H9 (cell line): ENCODE data around the gene DENND11. TPM values are rescaled to one million over a fixed set of nuclear protein-coding genes. Genes with fewer than 3 reads are reported as not detected.

Source experiments
- DNase-seq: peaks from one replicate; pipeline ENCODE4 v3.0.0-alpha.2; 2017
- H2AFZ ChIP-seq: one replicate; pipeline ENCODE4 v1.6.1; 2013; ENCODE audit warnings: mild to moderate bottlenecking, low read length, control low read depth, moderate library complexity
- H2AK5ac ChIP-seq: 2 replicates; pipeline ENCODE4 v1.6.1; 2013; ENCODE audit warnings: low read length, control low read depth, mixed read lengths; ENCODE audit not compliant: insufficient read length
- H2BK120ac ChIP-seq: one replicate; pipeline ENCODE4 v1.6.1; 2013; ENCODE audit warnings: low read depth, mild to moderate bottlenecking, low read length, control low read depth, inconsistent platforms; ENCODE audit not compliant: poor library complexity, severe bottlenecking
- H2BK12ac ChIP-seq: 2 replicates; pipeline ENCODE4 v1.6.1; 2013; ENCODE audit warnings: low read length, control low read depth, mixed read lengths, low read depth; ENCODE audit not compliant: insufficient read length
- H2BK15ac ChIP-seq: 2 replicates; pipeline ENCODE4 v1.6.1; 2013; ENCODE audit warnings: low read depth, low read length, control low read depth
- H2BK20ac ChIP-seq: one replicate; pipeline ENCODE4 v1.6.1; 2013; ENCODE audit warnings: low read depth, mild to moderate bottlenecking, low read length, control low read depth, inconsistent platforms; ENCODE audit not compliant: poor library complexity, severe bottlenecking
- H2BK5ac ChIP-seq: 2 replicates; pipeline ENCODE4 v1.6.1; 2013; ENCODE audit warnings: low read length, control low read depth, mixed read lengths; ENCODE audit not compliant: insufficient read length
- H3K14ac ChIP-seq: 2 replicates; pipeline ENCODE4 v1.6.1; 2013; ENCODE audit warnings: low read length, control low read depth; ENCODE audit not compliant: insufficient read depth
- H3K18ac ChIP-seq: 2 replicates; pipeline ENCODE4 v1.6.1; 2013; ENCODE audit warnings: low read depth, mild to moderate bottlenecking, mixed read lengths, low read length, control low read depth; ENCODE audit not compliant: insufficient read length
- H3K23ac ChIP-seq: 2 replicates; pipeline ENCODE4 v1.6.1; 2013; ENCODE audit warnings: low read length, control low read depth, mixed read lengths, low read depth; ENCODE audit not compliant: insufficient read length
- H3K23me2 ChIP-seq: 2 replicates; pipeline ENCODE4 v1.6.1; 2013; ENCODE audit warnings: low read depth, mild to moderate bottlenecking, mixed read lengths, low read length, control low read depth; ENCODE audit not compliant: insufficient read length, poor library complexity, severe bottlenecking
- H3K27ac ChIP-seq: 2 replicates; pipeline ENCODE4 v1.5.1; 2013; ENCODE audit warnings: low read length, control low read depth, mixed read lengths, low read depth; ENCODE audit not compliant: insufficient read length
- H3K27me3 ChIP-seq: 2 replicates; pipeline ENCODE4 v1.6.1; 2013; ENCODE audit warnings: low read length, control low read depth, inconsistent platforms; ENCODE audit not compliant: insufficient read depth
- H3K4ac ChIP-seq: 2 replicates; pipeline ENCODE4 v1.6.1; 2013; ENCODE audit warnings: low read depth, mild to moderate bottlenecking, control low read depth, inconsistent platforms, low read length, moderate library complexity
- H3K4me1 ChIP-seq: 2 replicates; pipeline ENCODE4 v1.6.1; 2013; ENCODE audit warnings: low read length, control low read depth, inconsistent platforms; ENCODE audit not compliant: insufficient read depth
- H3K4me2 ChIP-seq: 2 replicates; pipeline ENCODE4 v1.6.1; 2013; ENCODE audit warnings: low read length, control low read depth, mixed read lengths; ENCODE audit not compliant: insufficient read length, insufficient read depth
- H3K56ac ChIP-seq: 2 replicates; pipeline ENCODE4 v1.6.1; 2013; ENCODE audit warnings: low read depth, mild to moderate bottlenecking, mixed read lengths, low read length, control low read depth; ENCODE audit not compliant: insufficient read length
- H3K79me1 ChIP-seq: 2 replicates; pipeline ENCODE4 v1.6.1; 2013; ENCODE audit warnings: low read depth, mild to moderate bottlenecking, moderate library complexity, low read length, control low read depth, inconsistent platforms; ENCODE audit not compliant: insufficient read depth, poor library complexity, severe bottlenecking
- H3K79me2 ChIP-seq: 2 replicates; pipeline ENCODE4 v1.6.1; 2013; ENCODE audit warnings: low read length, control low read depth, inconsistent platforms; ENCODE audit not compliant: insufficient read depth
- H3K9ac ChIP-seq: 2 replicates; pipeline ENCODE4 v1.6.1; 2013; ENCODE audit warnings: low read length, control low read depth, mixed read lengths; ENCODE audit not compliant: insufficient read length; ENCODE audit errors: extremely low read depth
- H3K9me3 ChIP-seq: one replicate; pipeline ENCODE4 v1.6.1; 2013; ENCODE audit warnings: low read depth, low read length, inconsistent platforms; ENCODE audit not compliant: control insufficient read depth
- H3T11ph ChIP-seq: one replicate; pipeline ENCODE4 v1.6.1; 2013; ENCODE audit warnings: mild to moderate bottlenecking, low read length, control low read depth, inconsistent platforms
- H4K20me1 ChIP-seq: one replicate; pipeline ENCODE4 v1.6.1; 2013; ENCODE audit not compliant: control insufficient read depth, insufficient read length, insufficient read depth
- H4K5ac ChIP-seq: 2 replicates; pipeline ENCODE4 v1.6.1; 2013; ENCODE audit warnings: low read depth, mild to moderate bottlenecking, mixed read lengths, low read length, control low read depth; ENCODE audit not compliant: insufficient read length
- H4K8ac ChIP-seq: replicated peaks from 2 replicates; pipeline ENCODE4 v1.6.1; 2013; ENCODE audit warnings: low read length, control low read depth, mixed read lengths, low read depth; ENCODE audit not compliant: insufficient read length
- H4K91ac ChIP-seq: 2 replicates; pipeline ENCODE4 v1.6.1; 2013; ENCODE audit warnings: low read depth, mild to moderate bottlenecking, moderate library complexity, mixed read lengths, low read length, control low read depth; ENCODE audit not compliant: insufficient read length
- H3K27ac Mint-ChIP-seq, 3 experiments: 2 replicates in 2 of 3; 3 replicates in 1 of 3; pipeline ENCODE4 v1.8.0; 2020 to 2021; ENCODE audit warnings: mixed read lengths in 3 of 3, mild to moderate bottlenecking in 1 of 3, moderate library complexity in 1 of 3
- H3K27me3 Mint-ChIP-seq: 2 replicates; pipeline ENCODE4 v1.8.0; 2021; ENCODE audit warnings: low read depth, mild to moderate bottlenecking, moderate library complexity, mixed read lengths
- H3K36me3 Mint-ChIP-seq, 3 experiments: 2 replicates in 2 of 3; 3 replicates in 1 of 3; pipeline ENCODE4 v1.8.0; 2020 to 2021; ENCODE audit warnings: low read depth in 3 of 3, mixed read lengths in 3 of 3; ENCODE audit not compliant: insufficient read depth in 1 of 3
- H3K4me1 Mint-ChIP-seq, 2 experiments: 2 replicates each; pipeline ENCODE4 v1.8.0; 2020; ENCODE audit warnings: mixed read lengths in 2 of 2
- H3K4me3 Mint-ChIP-seq, 2 experiments: 2 replicates in 1 of 2; 3 replicates in 1 of 2; pipeline ENCODE4 v1.8.0; 2020 to 2021; ENCODE audit warnings: mild to moderate bottlenecking in 2 of 2, mixed read lengths in 2 of 2, moderate library complexity in 1 of 2
- H3K9me3 Mint-ChIP-seq, 2 experiments: 2 replicates in 1 of 2; 3 replicates in 1 of 2; pipeline ENCODE4 v1.8.0; 2020; ENCODE audit warnings: mild to moderate bottlenecking in 2 of 2, mixed read lengths in 2 of 2, moderate library complexity in 1 of 2
- WGBS: extraction: QIAGEN DNeasy Blood & Tissue Kit; methylation state at CpG from one replicate; pipeline ENCODE4 v1.1.7; 2013; ENCODE audit warnings: missing lambda C conversion rate, low lambda C conversion rate, mixed read lengths; ENCODE audit not compliant: insufficient read length; ENCODE audit errors: extremely low coverage; 5-methylcytosine and 5-hydroxymethylcytosine counted together
- total RNA-seq: library from RNA; stranded (reverse); gene quantifications from 2 replicates; pipeline ENCODE4 v1.2.1, GENCODE V29; 2021
- TF ChIP-seq, protein P1 (sequence below): fragments of 200-600 bp; sonication (generic); conservative IDR thresholded peaks from 3 replicates; pipeline ENCODE4 v1.8.0; 2021; ENCODE audit warnings: antibody characterized with exemption, mild to moderate bottlenecking

DENND11 gene
- total RNA-seq, 1 experiment from 2014 or later, result 21.9 TPM

GRCh38 chr7:141698247-141699015 is 3.5 kb downstream of the DENND11 start:
- Mint-ChIP-seq H3K4me3 (no peak overlapping the region; a peak in 1 of 5 replicates), H3K27ac (peak overlapping the region in 1 of 3 experiments; percentile 16; a peak in 3 of 7 replicates), H3K9me3 (no peaks in the 10 kb centered on the region), H3K27me3 (peaks cover 12% of the 10 kb centered on the region), H3K4me1 (peaks cover 60 to 66% of the 10 kb centered on the region in 2 experiments), H3K36me3 (0 out of 7 replicates have a peak, but pooled peaks cover 0 to 3% (median 0%) of the 10 kb centered on the region in 3 experiments)
- no peak overlapping the region for H2BK5ac ChIP-seq
- no peaks in the 10 kb centered on the region for H3K79me2 ChIP-seq
- H3K23me2 ChIP-seq, result peaks cover 5% of the 10 kb centered on the region
- TF ChIP-seq, protein P1, sequence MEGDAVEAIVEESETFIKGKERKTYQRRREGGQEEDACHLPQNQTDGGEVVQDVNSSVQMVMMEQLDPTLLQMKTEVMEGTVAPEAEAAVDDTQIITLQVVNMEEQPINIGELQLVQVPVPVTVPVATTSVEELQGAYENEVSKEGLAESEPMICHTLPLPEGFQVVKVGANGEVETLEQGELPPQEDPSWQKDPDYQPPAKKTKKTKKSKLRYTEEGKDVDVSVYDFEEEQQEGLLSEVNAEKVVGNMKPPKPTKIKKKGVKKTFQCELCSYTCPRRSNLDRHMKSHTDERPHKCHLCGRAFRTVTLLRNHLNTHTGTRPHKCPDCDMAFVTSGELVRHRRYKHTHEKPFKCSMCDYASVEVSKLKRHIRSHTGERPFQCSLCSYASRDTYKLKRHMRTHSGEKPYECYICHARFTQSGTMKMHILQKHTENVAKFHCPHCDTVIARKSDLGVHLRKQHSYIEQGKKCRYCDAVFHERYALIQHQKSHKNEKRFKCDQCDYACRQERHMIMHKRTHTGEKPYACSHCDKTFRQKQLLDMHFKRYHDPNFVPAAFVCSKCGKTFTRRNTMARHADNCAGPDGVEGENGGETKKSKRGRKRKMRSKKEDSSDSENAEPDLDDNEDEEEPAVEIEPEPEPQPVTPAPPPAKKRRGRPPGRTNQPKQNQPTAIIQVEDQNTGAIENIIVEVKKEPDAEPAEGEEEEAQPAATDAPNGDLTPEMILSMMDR, result no peak
- no peak overlapping the region for H3K23ac ChIP-seq
- no peak overlapping the region for H4K5ac ChIP-seq
- no peak overlapping the region for H3K18ac ChIP-seq
- no peak for DNase-seq
- H4K91ac ChIP-seq, result no peak overlapping the region
- no peak overlapping the region for H3T11ph ChIP-seq
- H2BK120ac ChIP-seq, result no peak overlapping the region
- no peaks in the 10 kb centered on the region for H3K9me3 ChIP-seq
- H3K4me1 ChIP-seq, result peaks cover 4% of the 10 kb centered on the region
- no peak overlapping the region for H2BK15ac ChIP-seq
- H3K27ac ChIP-seq, result no peak overlapping the region
- H2AK5ac ChIP-seq, result no peak overlapping the region
- no peak overlapping the region for H2AFZ ChIP-seq
- no peak overlapping the region for H3K14ac ChIP-seq
- no peak overlapping the region for H3K4me2 ChIP-seq
- H3K56ac ChIP-seq, result no peak overlapping the region
- H2BK12ac ChIP-seq, result no peak overlapping the region
- no peak overlapping the region for H2BK20ac ChIP-seq
- H3K27me3 ChIP-seq, result peaks cover 2% of the 10 kb centered on the region; the same call in 1 of the 2 replicates
- no peak overlapping the region for H3K4ac ChIP-seq
- peaks cover under 1% of the 10 kb centered on the region for H3K79me1 ChIP-seq
- H4K20me1 ChIP-seq, result no peaks in the 10 kb centered on the region
- H4K8ac ChIP-seq, result no peak overlapping the region
- H3K9ac ChIP-seq, result no peak overlapping the region
- no CpG with 5 or more reads among the region's 1 CpG for WGBS
